Measurements from ENCODE around the gene GJA1. TPM values are rescaled to one million over a fixed set of nuclear protein-coding genes. Genes with fewer than 3 reads are reported as not detected.
A peak's percentile ranks its signal among the peaks of the same experiment; 100 is the strongest.

Gene GJA1
- total and polyA plus RNA-seq, 2 of the 8 experiments (the other 6 are each of a cell fraction or from before 2014, with no cell fraction given) = 468 to 795 TPM

- peak overlapping the region; percentile 85 to 94 (median 92) for H3K4me3 ChIP-seq (ENCODE audit: extremely low read depth in 1 of 4, insufficient read depth in 2 of 4, low read depth in 3 of 4, low read length in 4 of 4)
- H3K14ac ChIP-seq (ENCODE audit: insufficient read length) = no peak overlapping the region
- H4K20me1 ChIP-seq (replicated peaks in 1 of 2; ENCODE audit: control insufficient read depth in 1 of 2, insufficient read depth in 2 of 2, low read length in 2 of 2) = peaks cover 1 to 6% of the 10 kb centered on the region in 2 experiments
- TF ChIP-seq CHD2 (IDR thresholded peaks at IDR 0.05; ENCODE audit: low read length) (no peak), POLR2AphosphoS5 (IDR thresholded peaks at IDR 0.05; ENCODE audit: low read depth, low read length) (0 out of 2 replicates have a peak, but pooled peaks have one; percentile 62), TAF1 (IDR thresholded peaks at IDR 0.05; ENCODE audit: low read depth, low read length) (no peak), TCF12 (IDR thresholded peaks at IDR 0.05; ENCODE audit: low read depth, low read length) (no peak), SIRT6 (IDR thresholded peaks at IDR 0.05; ENCODE audit: low read length) (no peak), TAF7 (optimal IDR thresholded peaks at IDR 0.05; ENCODE audit: borderline replicate concordance, low read depth, low read length) (peak; percentile 75), NANOG (IDR thresholded peaks at IDR 0.05; ENCODE audit: insufficient read depth, low read depth, low read length, poor library complexity, severe bottlenecking) (no peak), GTF2F1 (IDR thresholded peaks at IDR 0.05; ENCODE audit: borderline replicate concordance, low read depth, low read length) (no peak), YY1 (IDR thresholded peaks at IDR 0.05; ENCODE audit: low read depth, low read length) (no peak), MAX (IDR thresholded peaks at IDR 0.05) (peak; percentile 41; the same call in 1 of the 2 replicates), RFX5 (IDR thresholded peaks at IDR 0.05; ENCODE audit: borderline replicate concordance, low read depth, low read length) (no peak), SIN3A (conservative IDR thresholded peaks at IDR 0.05 in 1 of 2, IDR thresholded peaks at IDR 0.05 in 1 of 2; ENCODE audit: low read depth in 1 of 2, low read length in 2 of 2) (no peak; a peak in 1 of 4 replicates)
- POLR2A ChIA-PET (ENCODE audit: partially characterized antibody) = interaction anchor here (0.7 to 6.7 kb wide), 25 partner anchors 8 to 1047 kb away, joined by 3 to 63 read pairs (median 4); partner anchors contain the start of gene TBC1D32
- no peak overlapping the region for H3K23ac ChIP-seq (ENCODE audit: insufficient read length)
- peak overlapping the region; percentile 43 for H3K56ac ChIP-seq (replicated peaks; ENCODE audit: insufficient read length, low read depth, low read length)
- H3K9ac ChIP-seq (replicated peaks in 1 of 4; ENCODE audit: extremely low read depth in 1 of 4, low read depth in 3 of 4, low read length in 3 of 4) = peak overlapping the region; percentile 81 to 97 (median 90)
- H3K4me1 ChIP-seq (replicated peaks in 1 of 4; ENCODE audit: control insufficient read depth in 3 of 4, insufficient read depth in 4 of 4, low read length in 3 of 4) = peaks cover 0 to 16% (median 3%) of the 10 kb centered on the region in 4 experiments; a peak in 5 of 7 replicates
- no peak overlapping the region for H2BK20ac ChIP-seq (ENCODE audit: low read length)
- H3K4ac ChIP-seq (replicated peaks; ENCODE audit: insufficient read length, low read depth, low read length) = no peak overlapping the region
- H3K4me2 ChIP-seq (ENCODE audit: insufficient read depth in 1 of 2, low read depth in 2 of 2, low read length in 2 of 2) = peak overlapping the region; percentile 79 to 80
- H2AK5ac ChIP-seq (ENCODE audit: low read depth, low read length) = no peak overlapping the region
- H3K79me1 ChIP-seq (ENCODE audit: low read depth, low read length) = no peaks in the 10 kb centered on the region
- WGBS, 2 experiments (ENCODE audit: extremely low coverage in 1 of 2, insufficient coverage in 1 of 2, insufficient read length in 1 of 2, insufficient replicate concordance in 2 of 2, low coverage in 1 of 2, low lambda C conversion rate in 2 of 2, missing lambda C conversion rate in 1 of 2) = 1% methylated on average over 16 of the region's 16 CpGs; no CpG with 5 or more reads in 1 of the 2 experiments
- no peaks in the 10 kb centered on the region for H3K9me3 ChIP-seq (ENCODE audit: insufficient read depth in 2 of 2, low read depth in 1 of 2, low read length in 1 of 2)
- DNase-seq (ENCODE audit: low read depth in 1 of 2, low spot score in 2 of 2) (no peak), FAIRE-seq (peak; percentile 13)
- H2AFZ ChIP-seq (ENCODE audit: low read length) = no peak overlapping the region
- peak overlapping the region; percentile 4 for H4K5ac ChIP-seq (ENCODE audit: insufficient read length, low read depth, low read length)
- H3K36me3 ChIP-seq (ENCODE audit: control insufficient read depth in 2 of 4, insufficient read depth in 4 of 4, low read length in 3 of 4) = peaks cover 0 to 29% (median under 1%) of the 10 kb centered on the region in 4 experiments; a peak in 2 of 8 replicates
- no peak overlapping the region for H2BK12ac ChIP-seq (ENCODE audit: low read depth, low read length)
- no peak overlapping the region for H2BK15ac ChIP-seq (ENCODE audit: low read length)
- H2BK5ac ChIP-seq (ENCODE audit: low read depth, low read length) = peak overlapping the region; percentile 66
- no peak overlapping the region for H4K91ac ChIP-seq (replicated peaks; ENCODE audit: insufficient read length, low read length)
- no peaks in the 10 kb centered on the region for H3K27me3 ChIP-seq (replicated peaks in 1 of 4; ENCODE audit: control insufficient read depth in 3 of 4, extremely low read depth in 1 of 4, insufficient read depth in 3 of 4, low read length in 3 of 4)
- peaks cover 34 to 86% of the 10 kb centered on the region in 2 experiments for H3K79me2 ChIP-seq (ENCODE audit: control insufficient read depth in 1 of 2, insufficient read depth in 2 of 2, low read length in 2 of 2)
- CTCF ChIA-PET (ENCODE audit: partially characterized antibody) = interaction anchor here (1.6 kb wide), 1 partner anchor 413 kb away, joined by 7 read pairs; no protein-coding TSS in a partner anchor
- H2BK120ac ChIP-seq (replicated peaks; ENCODE audit: low read depth, low read length) = no peak overlapping the region
- no peak overlapping the region for H4K8ac ChIP-seq (ENCODE audit: extremely low read depth, insufficient read depth, low read length)
- peak overlapping the region; percentile 60; the same call in 1 of the 2 replicates for H3K18ac ChIP-seq (ENCODE audit: extremely low read depth, low read length)
- peaks cover 9% of the 10 kb centered on the region for H3K23me2 ChIP-seq (ENCODE audit: low read depth, low read length)
- H3K27ac ChIP-seq (ENCODE audit: low read depth, low read length) = peak overlapping the region; percentile 91
Observed at GRCh38 chr6:121436274-121436857, 920 bp downstream of the GJA1 start.
